OCI-LY7 (cell line): ENCODE data around the gene MAMDC2.

Experiments used
- CTCF ChIP-seq: fragments of 200-600 bp; sonication (generic); conservative IDR thresholded peaks from 2 replicates; pipeline ENCODE4 v1.5.1; 2014; ENCODE audit warnings: mild to moderate bottlenecking, antibody characterized with exemption, low read length, moderate library complexity, mixed read lengths
- EZH2phosphoT487 ChIP-seq: fragments of 200-600 bp; sonication (generic); IDR thresholded peaks from 2 replicates; pipeline ENCODE4 v1.6.1; 2018; ENCODE audit warnings: low read depth, borderline replicate concordance, mild to moderate bottlenecking, mixed run types, antibody characterized with exemption, low read length, moderate library complexity, mixed read lengths

- TF ChIP-seq CTCF (no peak), EZH2phosphoT487 (no peak)
Observed at GRCh38 chr9:70066874-70067273, 23.2 kb downstream of the MAMDC2 start.
